DOHH2 (cell line): Measurements from ENCODE around the gene CBX5.
A peak's percentile ranks its signal among the peaks of the same experiment; 100 is the strongest.

ENCODE experiments used
- H3F3A ChIP-seq: fragments of 200-600 bp; sonication (generic), shearing (Covaris generic); 2 replicates; pipeline ENCODE4 v1.6.0; 2016; ENCODE audit warnings: antibody characterized with exemption, mild to moderate bottlenecking; ENCODE audit not compliant: control insufficient read depth, insufficient read depth
- H3K27ac ChIP-seq: fragments of 200-600 bp; sonication (generic); 2 replicates; pipeline ENCODE4 v1.5.1; 2014; ENCODE audit warnings: low read depth, mild to moderate bottlenecking, low read length, moderate library complexity
- H3K27me3 ChIP-seq: fragments of 200-600 bp; sonication (generic); 2 replicates; pipeline ENCODE4 v1.6.1; 2014; ENCODE audit warnings: mild to moderate bottlenecking, low read length, mixed read lengths; ENCODE audit not compliant: control insufficient read depth
- H3K36me3 ChIP-seq: fragments of 200-600 bp; sonication (generic); 2 replicates; pipeline ENCODE4 v1.6.1; 2014; ENCODE audit warnings: mild to moderate bottlenecking, low read length, moderate library complexity, mixed read lengths; ENCODE audit not compliant: control insufficient read depth
- H3K4me1 ChIP-seq: fragments of 200-600 bp; sonication (generic); 2 replicates; pipeline ENCODE4 v1.6.1; 2014; ENCODE audit warnings: mild to moderate bottlenecking, low read length, mixed read lengths; ENCODE audit not compliant: control insufficient read depth
- H3K4me2 ChIP-seq: fragments of 200-600 bp; sonication (generic); 2 replicates; pipeline ENCODE4 v1.6.0; 2014; ENCODE audit warnings: mild to moderate bottlenecking, low read length, moderate library complexity
- H3K4me3 ChIP-seq: fragments of 200-600 bp; sonication (generic); 2 replicates; pipeline ENCODE4 v1.5.1; 2014; ENCODE audit warnings: mild to moderate bottlenecking, low read length, mixed read lengths
- H3K79me2 ChIP-seq: fragments of 200-600 bp; sonication (generic); 2 replicates; pipeline ENCODE4 v1.6.1; 2014; ENCODE audit warnings: mild to moderate bottlenecking, low read length, mixed read lengths; ENCODE audit not compliant: control insufficient read depth
- H3K9me2 ChIP-seq: fragments of 200-600 bp; sonication (generic); replicated peaks from 2 replicates; pipeline ENCODE4 v1.6.1; 2014; ENCODE audit warnings: mild to moderate bottlenecking, low read length, mixed read lengths; ENCODE audit not compliant: control insufficient read depth
- H3K9me3 ChIP-seq: fragments of 200-600 bp; sonication (generic); 2 replicates; pipeline ENCODE4 v1.6.1; 2014; ENCODE audit warnings: antibody characterized with exemption, low read length, mixed read lengths; ENCODE audit not compliant: control insufficient read depth, insufficient read depth
- H4K20me1 ChIP-seq: fragments of 200-600 bp; sonication (generic); 2 replicates; pipeline ENCODE4 v1.6.0; 2014; ENCODE audit warnings: low read depth, mild to moderate bottlenecking, antibody characterized with exemption, low read length, moderate library complexity; ENCODE audit not compliant: control insufficient read depth, insufficient read depth
- EZH2phosphoT487 ChIP-seq: fragments of 200-600 bp; sonication (generic); IDR thresholded peaks from 2 replicates; pipeline ENCODE4 v1.6.1; 2017; ENCODE audit warnings: borderline replicate concordance, mild to moderate bottlenecking, antibody characterized with exemption, low read length, moderate library complexity, mixed read lengths
- TF ChIP-seq, protein P1 (sequence below): fragments of 200-600 bp; sonication (generic); IDR thresholded peaks from one replicate; pipeline ENCODE4 v1.5.1; 2014; ENCODE audit warnings: antibody characterized with exemption, mild to moderate bottlenecking, low read depth, low read length; ENCODE audit not compliant: poor library complexity, severe bottlenecking

Gene CBX5

DNA sequence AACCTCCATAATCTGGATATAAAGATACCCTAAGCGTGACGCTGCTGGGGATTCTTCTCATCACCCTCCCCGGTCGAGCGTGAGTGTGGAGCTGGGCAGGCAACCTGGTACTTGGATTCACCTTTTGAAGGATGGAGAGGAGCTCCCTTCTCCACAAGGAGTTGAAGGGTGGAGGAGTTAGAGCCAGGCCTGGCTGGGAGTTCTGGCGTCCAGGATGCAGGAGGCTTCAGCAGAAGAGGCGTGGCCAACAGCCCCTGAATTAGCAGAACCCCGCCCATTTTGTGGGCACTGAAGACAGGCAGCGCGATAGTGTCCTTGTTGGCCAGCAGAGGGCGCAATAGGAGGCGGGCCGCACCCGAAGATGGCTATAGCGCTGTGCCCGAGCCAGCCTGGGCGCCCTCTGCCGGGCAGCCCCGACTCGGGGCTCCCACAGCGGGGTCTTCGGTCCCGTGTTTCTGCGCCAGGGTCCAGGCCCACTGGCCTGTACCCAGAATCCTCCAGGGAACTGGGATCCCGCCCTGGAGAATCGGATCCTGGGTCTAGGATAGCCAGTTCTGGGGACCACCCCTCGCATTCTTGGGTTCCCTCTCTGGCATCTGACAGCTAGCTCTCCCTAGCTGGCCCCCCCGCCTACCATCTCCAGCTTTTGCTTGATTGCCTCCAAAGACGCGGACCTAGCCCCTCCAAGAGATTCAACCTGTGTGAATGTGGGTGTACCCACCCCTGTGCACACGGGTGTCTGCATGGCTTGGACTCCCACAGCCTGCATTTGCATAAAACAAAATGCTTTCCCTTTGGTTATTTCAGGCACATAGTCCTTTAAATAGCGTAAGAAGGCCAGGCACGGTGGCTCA, 65.1 kb downstream of the CBX5 start:
- no peaks in the 10 kb centered on the region for H3K79me2 ChIP-seq
- peak overlapping the region; percentile 92 for H3K27ac ChIP-seq
- H3K4me2 ChIP-seq, result peak overlapping the region; percentile 95
- no peaks in the 10 kb centered on the region for H4K20me1 ChIP-seq
- H3K4me1 ChIP-seq, result peaks cover 64% of the 10 kb centered on the region
- no peaks in the 10 kb centered on the region for H3K36me3 ChIP-seq
- H3K9me2 ChIP-seq, result no peaks in the 10 kb centered on the region
- H3K4me3 ChIP-seq, result peak overlapping the region; percentile 79
- H3F3A ChIP-seq, result peaks cover 26% of the 10 kb centered on the region
- TF ChIP-seq, protein P1, sequence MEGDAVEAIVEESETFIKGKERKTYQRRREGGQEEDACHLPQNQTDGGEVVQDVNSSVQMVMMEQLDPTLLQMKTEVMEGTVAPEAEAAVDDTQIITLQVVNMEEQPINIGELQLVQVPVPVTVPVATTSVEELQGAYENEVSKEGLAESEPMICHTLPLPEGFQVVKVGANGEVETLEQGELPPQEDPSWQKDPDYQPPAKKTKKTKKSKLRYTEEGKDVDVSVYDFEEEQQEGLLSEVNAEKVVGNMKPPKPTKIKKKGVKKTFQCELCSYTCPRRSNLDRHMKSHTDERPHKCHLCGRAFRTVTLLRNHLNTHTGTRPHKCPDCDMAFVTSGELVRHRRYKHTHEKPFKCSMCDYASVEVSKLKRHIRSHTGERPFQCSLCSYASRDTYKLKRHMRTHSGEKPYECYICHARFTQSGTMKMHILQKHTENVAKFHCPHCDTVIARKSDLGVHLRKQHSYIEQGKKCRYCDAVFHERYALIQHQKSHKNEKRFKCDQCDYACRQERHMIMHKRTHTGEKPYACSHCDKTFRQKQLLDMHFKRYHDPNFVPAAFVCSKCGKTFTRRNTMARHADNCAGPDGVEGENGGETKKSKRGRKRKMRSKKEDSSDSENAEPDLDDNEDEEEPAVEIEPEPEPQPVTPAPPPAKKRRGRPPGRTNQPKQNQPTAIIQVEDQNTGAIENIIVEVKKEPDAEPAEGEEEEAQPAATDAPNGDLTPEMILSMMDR, result peak; percentile 100
- TF ChIP-seq EZH2phosphoT487, result no peak
- H3K27me3 ChIP-seq, result no peaks in the 10 kb centered on the region
- no peaks in the 10 kb centered on the region for H3K9me3 ChIP-seq

DNA sequence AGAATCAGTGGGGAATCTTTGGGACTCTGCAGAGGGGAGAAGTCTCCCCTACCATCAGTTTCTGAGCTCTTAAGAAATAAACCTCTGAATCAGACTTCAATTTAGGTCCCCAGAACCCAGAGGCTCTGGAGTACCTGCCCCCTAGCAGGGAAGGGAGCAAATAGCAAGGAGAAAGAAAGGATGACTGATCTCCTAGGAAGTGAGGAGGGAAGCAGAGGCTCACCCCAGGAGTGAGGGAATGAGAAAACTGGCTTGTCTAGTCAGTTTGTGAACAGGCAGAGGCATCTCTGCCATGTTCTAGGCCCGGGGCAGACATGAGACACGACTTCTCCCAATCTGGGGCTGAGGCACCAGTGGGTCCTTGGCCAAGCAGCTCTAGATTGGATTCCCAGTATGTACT, 66.8 kb downstream of the CBX5 start:
- Histone ChIP-seq H3K4me3 (no peak overlapping the region), H3K27me3 (no peaks in the 10 kb centered on the region), H4K20me1 (no peaks in the 10 kb centered on the region), H3F3A (peaks cover 19% of the 10 kb centered on the region), H3K9me3 (no peaks in the 10 kb centered on the region), H3K4me1 (peaks cover 48% of the 10 kb centered on the region), H3K4me2 (no peak overlapping the region), H3K27ac (no peak overlapping the region), H3K79me2 (no peaks in the 10 kb centered on the region), H3K36me3 (no peaks in the 10 kb centered on the region), H3K9me2 (no peaks in the 10 kb centered on the region)
- no peak for TF ChIP-seq EZH2phosphoT487
- TF ChIP-seq, protein P1, result no peak

DNA sequence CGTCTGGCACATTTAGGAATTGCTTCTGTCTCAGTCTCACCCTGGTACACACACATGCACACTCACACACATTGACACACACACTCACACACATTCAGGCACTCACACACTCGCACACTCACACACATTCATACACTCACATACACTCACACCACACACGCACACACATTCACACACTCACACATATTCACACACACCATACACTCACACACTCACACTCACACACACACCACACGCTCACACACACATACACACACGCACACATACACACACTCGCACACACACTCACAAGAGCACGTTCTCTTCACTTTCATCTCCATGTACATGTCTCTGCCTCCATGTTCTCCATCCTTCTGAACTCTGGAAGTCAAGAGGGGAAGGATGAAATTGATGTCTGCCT, 68.0 kb downstream of the CBX5 start:
- TF ChIP-seq EZH2phosphoT487, result no peak
- TF ChIP-seq, protein P1, result no peak
- Histone ChIP-seq H3K9me3 (no peaks in the 10 kb centered on the region), H3K27me3 (peaks cover 4% of the 10 kb centered on the region), H3K4me2 (no peak overlapping the region), H3F3A (peaks cover 20% of the 10 kb centered on the region), H4K20me1 (no peaks in the 10 kb centered on the region), H3K36me3 (no peaks in the 10 kb centered on the region), H3K27ac (no peak overlapping the region), H3K4me3 (no peak overlapping the region), H3K9me2 (no peaks in the 10 kb centered on the region), H3K4me1 (peaks cover 45% of the 10 kb centered on the region), H3K79me2 (no peaks in the 10 kb centered on the region)
